ENCODE results near the gene P2RX4.

Gene P2RX4

DNA sequence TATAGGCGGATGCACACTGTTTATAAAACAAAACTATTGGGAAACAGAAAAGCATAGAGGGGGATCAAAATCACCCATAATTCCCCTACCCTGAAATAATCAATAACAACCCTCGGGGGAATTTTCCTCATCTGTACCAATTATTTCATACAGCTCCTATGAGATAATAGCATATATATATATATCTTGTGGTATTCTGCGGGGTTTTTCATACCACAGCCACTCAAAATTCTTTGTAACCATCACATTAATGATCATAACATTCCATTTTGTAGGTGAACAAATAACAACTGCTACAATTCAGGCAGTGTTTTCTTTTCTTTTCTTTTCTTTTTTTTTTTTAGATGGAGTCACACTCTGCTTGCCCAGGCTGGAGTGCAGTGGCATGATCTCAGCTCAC is 42.0 kb upstream of the P2RX4 start:
- Histone ChIP-seq H3F3A (ENCODE audit: insufficient read depth) (no peaks in the 10 kb centered on the region), H3K4me2 (ENCODE audit: low read depth, low read length, poor library complexity, severe bottlenecking) (no peak overlapping the region), H3K27ac (ENCODE audit: low read depth, low read length) (no peak overlapping the region), H3K9ac (ENCODE audit: low read length) (no peak overlapping the region), H3K9me2 (replicated peaks; ENCODE audit: insufficient read depth, low read length) (no peaks in the 10 kb centered on the region), H4K20me1 (ENCODE audit: low read depth, low read length) (no peaks in the 10 kb centered on the region), H3K27me3 (ENCODE audit: low read length) (no peaks in the 10 kb centered on the region), H3K4me3 (ENCODE audit: insufficient read depth, low read length, poor library complexity, severe bottlenecking) (no peak overlapping the region), H3K36me3 (ENCODE audit: low read length) (no peaks in the 10 kb centered on the region), H3K9me3 (ENCODE audit: insufficient read depth, low read length) (no peaks in the 10 kb centered on the region), H3K79me2 (ENCODE audit: insufficient read depth, low read length) (no peaks in the 10 kb centered on the region), H2AFZ (ENCODE audit: low read depth, low read length, severe bottlenecking) (no peak overlapping the region)
- TF ChIP-seq EZH2phosphoT487 (conservative IDR thresholded peaks at IDR 0.05; ENCODE audit: low read length) (no peak), CTCF (IDR thresholded peaks at IDR 0.05; ENCODE audit: insufficient read depth, low read length, poor library complexity, severe bottlenecking) (no peak)

DNA sequence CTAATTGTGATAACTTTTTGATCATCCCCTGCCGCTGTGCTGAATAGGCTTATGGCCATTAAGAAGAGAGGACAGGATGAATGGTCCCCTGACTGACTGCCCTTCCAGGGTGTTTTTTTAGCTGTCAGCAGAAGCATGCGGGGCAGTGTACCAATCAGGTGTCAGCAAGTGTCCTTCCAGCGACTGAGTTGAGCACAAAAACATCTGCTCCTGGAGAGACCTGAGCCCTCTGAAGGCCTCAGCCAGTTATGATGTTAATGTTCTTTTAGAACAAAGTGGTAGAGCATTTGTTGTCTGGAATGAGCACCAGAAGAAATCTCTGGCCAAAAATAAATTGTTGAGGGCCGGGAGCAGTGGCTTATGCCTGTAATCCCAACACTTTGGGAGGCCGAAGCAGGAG is 39.8 kb upstream of the P2RX4 start:
- no peak overlapping the region for H3K4me2 ChIP-seq (ENCODE audit: low read depth, low read length, poor library complexity, severe bottlenecking)
- H3K4me3 ChIP-seq (ENCODE audit: insufficient read depth, low read length, poor library complexity, severe bottlenecking) = no peak overlapping the region
- H3K27ac ChIP-seq (ENCODE audit: low read depth, low read length) = no peak overlapping the region
- no peaks in the 10 kb centered on the region for H4K20me1 ChIP-seq (ENCODE audit: low read depth, low read length)
- H3F3A ChIP-seq (ENCODE audit: insufficient read depth) = no peaks in the 10 kb centered on the region
- H3K9me3 ChIP-seq (ENCODE audit: insufficient read depth, low read length) = no peaks in the 10 kb centered on the region
- H3K79me2 ChIP-seq (ENCODE audit: insufficient read depth, low read length) = no peaks in the 10 kb centered on the region
- H3K27me3 ChIP-seq (ENCODE audit: low read length) = no peaks in the 10 kb centered on the region
- H2AFZ ChIP-seq (ENCODE audit: low read depth, low read length, severe bottlenecking) = no peak overlapping the region
- H3K9me2 ChIP-seq (replicated peaks; ENCODE audit: insufficient read depth, low read length) = no peaks in the 10 kb centered on the region
- H3K9ac ChIP-seq (ENCODE audit: low read length) = no peak overlapping the region
- no peak for TF ChIP-seq CTCF (IDR thresholded peaks at IDR 0.05; ENCODE audit: insufficient read depth, low read length, poor library complexity, severe bottlenecking)
- no peak for TF ChIP-seq EZH2phosphoT487 (conservative IDR thresholded peaks at IDR 0.05; ENCODE audit: low read length)
- H3K36me3 ChIP-seq (ENCODE audit: low read length) = no peaks in the 10 kb centered on the region

GRCh38 chr12:121170611-121171260 is 39.2 kb upstream of the P2RX4 start:
- Histone ChIP-seq H3K9ac (ENCODE audit: low read length) (no peak overlapping the region), H3K27me3 (ENCODE audit: low read length) (no peaks in the 10 kb centered on the region), H3K4me2 (ENCODE audit: low read depth, low read length, poor library complexity, severe bottlenecking) (no peak overlapping the region), H3K9me2 (replicated peaks; ENCODE audit: insufficient read depth, low read length) (no peaks in the 10 kb centered on the region), H4K20me1 (ENCODE audit: low read depth, low read length) (no peaks in the 10 kb centered on the region), H3K79me2 (ENCODE audit: insufficient read depth, low read length) (no peaks in the 10 kb centered on the region), H3K27ac (ENCODE audit: low read depth, low read length) (no peak overlapping the region), H3K9me3 (ENCODE audit: insufficient read depth, low read length) (no peaks in the 10 kb centered on the region), H3K36me3 (ENCODE audit: low read length) (no peaks in the 10 kb centered on the region), H3K4me3 (ENCODE audit: insufficient read depth, low read length, poor library complexity, severe bottlenecking) (no peak overlapping the region), H3F3A (ENCODE audit: insufficient read depth) (no peaks in the 10 kb centered on the region), H2AFZ (ENCODE audit: low read depth, low read length, severe bottlenecking) (no peak overlapping the region)
- no peak for TF ChIP-seq EZH2phosphoT487 (conservative IDR thresholded peaks at IDR 0.05; ENCODE audit: low read length)
- no peak for TF ChIP-seq CTCF (IDR thresholded peaks at IDR 0.05; ENCODE audit: insufficient read depth, low read length, poor library complexity, severe bottlenecking)
